Amniotic epithelial cell (primary cell): ENCODE data around the gene SNX8.
A peak's percentile ranks its signal among the peaks of the same experiment; 100 is the strongest.

Experiments used
- DNase-seq: peaks from one replicate; pipeline ENCODE4 v3.0.0-alpha.2; 2010; ENCODE audit warnings: low read depth

The SNX8 gene

DNA sequence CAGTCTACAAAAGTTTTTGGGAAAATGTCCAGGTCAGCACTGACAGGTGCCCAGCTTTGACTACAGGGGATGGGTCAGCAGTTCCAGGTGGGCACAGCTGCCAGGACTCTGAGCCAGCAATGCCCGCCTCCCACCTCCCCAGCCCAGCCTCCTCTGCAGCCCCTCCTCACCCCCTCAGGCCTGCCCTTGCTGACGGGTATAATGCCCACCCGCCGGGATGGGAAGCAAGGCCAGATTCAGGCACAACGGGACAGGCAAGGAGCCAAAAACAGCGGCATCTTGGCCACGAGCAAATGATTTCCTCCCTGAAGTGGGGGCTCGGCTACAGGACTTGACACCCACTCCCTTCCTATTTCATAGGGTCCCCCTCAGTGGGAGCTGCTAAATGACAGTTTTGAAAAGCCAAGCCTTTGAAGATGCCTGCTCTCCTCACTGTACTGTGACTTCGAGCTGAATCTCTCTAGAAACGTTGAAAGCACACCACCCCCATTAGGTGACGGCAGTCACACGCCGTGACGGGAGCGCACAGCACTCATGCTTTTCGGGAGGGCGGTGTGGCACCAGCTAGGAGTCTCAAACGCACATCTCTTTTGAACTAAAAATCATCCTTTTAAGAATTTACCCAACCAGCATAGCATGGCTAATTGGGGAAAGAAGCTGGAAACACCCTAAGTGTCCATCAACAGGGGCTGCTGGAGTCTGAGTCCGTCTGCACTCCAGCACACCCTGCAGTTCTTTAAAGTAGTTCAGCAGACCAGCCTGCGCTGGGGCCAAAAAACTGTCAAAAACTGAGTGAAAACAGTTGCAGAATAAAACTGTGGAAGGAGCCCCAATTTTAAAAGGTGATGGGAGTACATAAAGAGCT lies 111.1 kb downstream of the SNX8 start:
- DNase-seq = peak; percentile 49

DNA sequence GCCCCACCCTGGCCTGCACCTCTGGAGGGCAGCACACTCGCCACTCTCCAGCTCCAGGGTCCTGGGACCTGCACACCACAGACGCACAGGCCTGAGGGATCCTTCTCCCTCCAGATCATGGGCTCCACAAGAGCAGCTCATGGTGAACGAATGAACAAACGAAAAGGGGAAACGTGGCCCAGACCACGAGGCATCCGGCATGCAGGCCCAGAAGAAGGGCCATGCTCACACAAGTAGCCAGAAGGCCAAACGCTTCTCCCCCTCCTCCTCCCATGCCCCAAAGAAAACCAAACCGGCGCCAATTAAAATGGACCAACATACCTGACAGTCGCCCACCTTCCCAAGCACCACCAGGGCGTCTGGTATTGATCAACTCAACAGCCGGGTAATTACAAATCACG lies 111.9 kb downstream of the SNX8 start:
- no peak for DNase-seq
